ENCODE measurements around the gene PLEKHA1. TPM values are rescaled to one million over a fixed set of nuclear protein-coding genes. Genes with fewer than 3 reads are reported as not detected.

PLEKHA1 gene
- 10 to 100 TPM; 39.1 to 55.0 (median 41.2) TPM for total RNA-seq
- long read RNA-seq, donor 1, full-length matches to known transcripts: 9 of 81 reads
- long read RNA-seq, donor 1, partial matches to known transcripts: 11 of 81 reads
- long read RNA-seq, donor 1, other reads (novel, unspliced or antisense): 61 of 81 reads
- long read RNA-seq, donor 2, full-length matches to known transcripts: 18 of 57 reads
- long read RNA-seq, donor 2, partial matches to known transcripts: 0 of 57 reads
- long read RNA-seq, donor 2, other reads (novel, unspliced or antisense): 39 of 57 reads

DNA sequence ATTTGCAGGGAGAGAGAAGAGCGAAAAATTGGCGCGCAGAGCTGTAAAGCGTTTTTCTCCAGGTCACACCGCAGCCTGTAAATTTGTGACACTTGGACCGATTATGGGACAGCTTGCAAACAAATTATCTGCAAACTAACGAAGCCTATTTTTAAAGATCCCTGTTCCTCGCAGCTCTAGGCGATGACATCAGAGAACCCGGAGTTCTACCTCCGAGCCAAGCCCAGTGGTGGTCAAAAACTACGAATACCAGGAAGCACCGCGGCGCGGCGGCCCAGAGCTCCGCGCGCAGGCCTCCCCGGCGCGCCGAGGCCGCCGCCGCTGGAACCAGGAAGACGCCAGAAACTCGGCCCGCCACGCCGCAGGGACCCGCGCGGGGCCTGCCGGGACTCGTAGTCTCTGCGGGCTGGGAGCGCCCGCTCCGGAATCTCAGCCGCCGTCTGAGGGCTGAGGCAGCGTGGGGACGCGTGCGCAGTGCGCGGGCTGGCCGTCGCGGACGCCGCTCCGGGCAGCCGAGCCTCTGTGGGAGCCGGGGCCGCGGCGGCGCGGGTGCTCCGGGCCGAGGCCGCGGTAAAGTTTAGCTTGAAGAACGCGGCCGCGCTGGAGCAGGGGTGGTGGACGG, at the start of gene PLEKHA1:
Gene PLEKHA1 (plus strand): TSS at position 472 of the 622 bp plus-strand sequence. CDS start 18,493 bp downstream, outside the sequence.
- intact Hi-C loops (cut with DNase I, micrococcal nuclease): no loop called here
- ATAC-seq (peak; percentile 95), DNase-seq (peak; percentile 95 to 97 (median 96))
- Histone ChIP-seq H3K4me1 (ENCODE audit: low read depth) (no peaks in the 10 kb centered on the region), H3K9me3 (no peaks in the 10 kb centered on the region), H3K36me3 (ENCODE audit: low read depth) (no peaks in the 10 kb centered on the region), H3K4me3 (peak within 1 kb of the TSS; percentile 68)
- TF ChIP-seq, protein P1, sequence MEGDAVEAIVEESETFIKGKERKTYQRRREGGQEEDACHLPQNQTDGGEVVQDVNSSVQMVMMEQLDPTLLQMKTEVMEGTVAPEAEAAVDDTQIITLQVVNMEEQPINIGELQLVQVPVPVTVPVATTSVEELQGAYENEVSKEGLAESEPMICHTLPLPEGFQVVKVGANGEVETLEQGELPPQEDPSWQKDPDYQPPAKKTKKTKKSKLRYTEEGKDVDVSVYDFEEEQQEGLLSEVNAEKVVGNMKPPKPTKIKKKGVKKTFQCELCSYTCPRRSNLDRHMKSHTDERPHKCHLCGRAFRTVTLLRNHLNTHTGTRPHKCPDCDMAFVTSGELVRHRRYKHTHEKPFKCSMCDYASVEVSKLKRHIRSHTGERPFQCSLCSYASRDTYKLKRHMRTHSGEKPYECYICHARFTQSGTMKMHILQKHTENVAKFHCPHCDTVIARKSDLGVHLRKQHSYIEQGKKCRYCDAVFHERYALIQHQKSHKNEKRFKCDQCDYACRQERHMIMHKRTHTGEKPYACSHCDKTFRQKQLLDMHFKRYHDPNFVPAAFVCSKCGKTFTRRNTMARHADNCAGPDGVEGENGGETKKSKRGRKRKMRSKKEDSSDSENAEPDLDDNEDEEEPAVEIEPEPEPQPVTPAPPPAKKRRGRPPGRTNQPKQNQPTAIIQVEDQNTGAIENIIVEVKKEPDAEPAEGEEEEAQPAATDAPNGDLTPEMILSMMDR (IDR thresholded peaks at IDR 0.05): peak; percentile 15

DNA sequence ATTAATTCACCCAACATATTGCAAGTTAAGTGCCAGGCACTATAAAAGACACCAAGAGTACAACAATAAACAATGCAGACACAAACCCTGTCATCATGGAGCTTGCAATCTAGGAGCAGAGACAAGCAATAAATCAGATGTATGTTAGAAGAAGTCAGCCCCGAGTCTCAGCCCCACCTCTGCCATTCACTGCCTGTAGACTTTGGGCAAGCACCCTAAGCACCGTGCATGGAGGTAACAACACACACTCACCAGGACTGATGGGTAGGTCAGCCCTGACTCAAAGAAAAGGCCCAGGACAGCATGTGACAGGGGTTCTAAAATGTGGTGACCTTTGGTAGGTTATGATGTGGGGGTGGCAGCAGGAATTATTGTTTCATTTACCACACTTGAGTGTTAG, 49.3 kb upstream of the PLEKHA1 start:
- intact Hi-C loops (cut with DNase I, micrococcal nuclease): no loop called here
- H3K4me1 ChIP-seq (ENCODE audit: low read depth): no peaks in the 10 kb centered on the region
- H3K36me3 ChIP-seq (ENCODE audit: low read depth): no peaks in the 10 kb centered on the region
- no peaks in the 10 kb centered on the region for H3K9me3 ChIP-seq
- DNase-seq: no peak
- TF ChIP-seq, protein P1 (IDR thresholded peaks at IDR 0.05): no peak
- ATAC-seq: no peak
- no peak overlapping the region for H3K4me3 ChIP-seq

DNA sequence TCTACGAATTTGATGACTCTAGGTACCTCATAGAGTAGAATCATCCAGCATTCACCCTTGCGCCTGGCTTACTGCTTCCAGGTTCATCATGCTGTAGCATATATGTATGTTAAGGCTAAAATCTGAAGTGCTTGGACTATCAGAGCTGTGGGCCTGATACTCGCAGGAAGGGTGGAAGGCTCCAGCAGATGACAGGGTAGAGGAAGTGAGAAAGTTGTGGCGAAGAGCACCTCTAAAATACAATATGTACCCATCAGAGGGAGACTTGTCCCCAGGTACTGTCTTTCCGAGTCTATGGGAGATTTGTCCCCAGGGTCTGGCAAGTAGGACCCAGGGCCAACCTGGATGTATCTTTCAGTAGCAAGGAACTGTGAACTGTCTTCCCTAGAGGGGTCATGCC, 48.1 kb upstream of the PLEKHA1 start:
- H3K4me1 ChIP-seq (ENCODE audit: low read depth): no peaks in the 10 kb centered on the region
- TF ChIP-seq, protein P1 (IDR thresholded peaks at IDR 0.05): no peak
- no peak overlapping the region for H3K4me3 ChIP-seq
- ATAC-seq: no peak
- intact Hi-C loops (cut with DNase I, micrococcal nuclease): no loop called here
- H3K36me3 ChIP-seq (ENCODE audit: low read depth): no peaks in the 10 kb centered on the region
- no peaks in the 10 kb centered on the region for H3K9me3 ChIP-seq
- DNase-seq: no peak

DNA sequence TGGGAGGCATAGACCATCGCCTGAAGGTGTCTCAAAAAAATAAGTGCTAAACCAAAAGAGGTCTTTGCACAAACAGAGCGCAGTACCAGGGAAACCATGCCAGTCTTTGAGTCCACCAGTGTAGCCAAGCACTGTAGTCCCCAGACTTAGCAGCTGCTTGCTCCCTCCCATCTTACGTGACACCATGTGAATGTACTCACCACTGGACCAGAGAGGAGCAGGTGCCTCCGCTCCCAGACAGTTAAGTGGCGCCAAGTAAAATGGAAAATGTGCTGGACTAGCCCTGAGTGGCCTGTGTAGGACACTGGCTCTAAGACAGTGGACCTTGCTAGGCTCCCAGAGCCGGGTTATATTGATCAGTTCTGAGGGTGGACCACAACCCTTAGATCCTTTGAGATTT, 47.7 kb upstream of the PLEKHA1 start:
- H3K4me3 ChIP-seq: no peak overlapping the region
- no peaks in the 10 kb centered on the region for H3K9me3 ChIP-seq
- TF ChIP-seq, protein P1 (IDR thresholded peaks at IDR 0.05): no peak
- DNase-seq (no peak), ATAC-seq (no peak)
- H3K4me1 ChIP-seq (ENCODE audit: low read depth): no peaks in the 10 kb centered on the region
- H3K36me3 ChIP-seq (ENCODE audit: low read depth): no peaks in the 10 kb centered on the region
- intact Hi-C loops (cut with DNase I, micrococcal nuclease): no loop called here

DNA sequence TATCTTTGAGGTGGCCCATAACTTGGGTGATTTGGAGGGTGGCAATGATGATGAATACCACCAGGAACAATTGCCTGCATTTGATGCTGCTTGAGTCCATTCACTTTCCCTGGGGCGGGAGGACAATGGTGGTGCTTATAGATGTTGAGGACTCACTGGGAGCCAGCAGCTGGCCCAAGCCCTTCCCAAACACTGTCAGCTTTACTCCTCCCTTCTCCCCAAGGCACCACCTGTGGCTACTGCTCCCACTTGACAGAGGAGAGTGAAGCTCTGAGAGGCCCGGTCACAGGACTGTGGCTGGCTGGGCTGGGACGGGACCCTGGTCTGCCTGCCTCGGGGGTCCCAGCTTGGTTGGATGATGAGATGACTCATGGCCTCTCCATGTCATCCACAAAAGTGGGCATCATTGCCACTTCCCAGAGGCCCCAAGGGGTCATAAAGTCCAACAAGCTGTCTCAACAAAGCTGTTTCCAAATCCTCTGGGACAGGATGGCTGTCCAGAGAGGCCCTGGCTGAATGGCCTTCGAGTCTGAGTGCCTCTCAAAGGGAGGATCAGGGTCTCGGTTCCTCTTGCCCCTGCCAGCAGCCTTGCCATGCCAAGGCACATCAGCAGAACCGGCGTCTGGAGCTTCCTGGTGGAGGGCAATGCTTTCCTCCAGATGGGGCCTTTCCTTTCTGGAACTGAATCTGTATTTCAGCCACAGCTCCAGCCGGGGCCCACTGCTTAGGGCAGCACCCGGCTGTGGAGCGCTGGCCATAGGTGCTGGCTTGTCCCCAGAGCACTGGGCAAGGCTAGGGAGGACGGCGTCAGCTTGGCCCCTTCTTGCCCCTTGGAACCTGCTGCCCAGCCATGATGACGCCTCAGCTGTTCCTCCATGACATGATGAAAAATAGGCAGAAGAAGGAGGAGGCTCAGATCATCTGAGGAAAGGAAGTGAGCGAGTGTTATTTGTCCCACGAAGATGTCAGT, 47.0 kb upstream of the PLEKHA1 start:
- DNase-seq (no peak), ATAC-seq (no peak)
- TF ChIP-seq, protein P1 (IDR thresholded peaks at IDR 0.05): no peak
- H3K9me3 ChIP-seq: no peaks in the 10 kb centered on the region
- no peaks in the 10 kb centered on the region for H3K4me1 ChIP-seq (ENCODE audit: low read depth)
- H3K4me3 ChIP-seq: no peak overlapping the region
- no peaks in the 10 kb centered on the region for H3K36me3 ChIP-seq (ENCODE audit: low read depth)
- intact Hi-C loops (cut with DNase I, micrococcal nuclease): no loop called here

Measured in mucosa of descending colon (tissue), 3 donors.